22Rv1 (cell line): Measurements from ENCODE around the gene GSK3A.

ENCODE experiments used
- ZFX ChIP-seq: fragments of 450-650 bp; IDR thresholded peaks from 2 replicates; pipeline ENCODE4 v1.6.1; 2017; ENCODE audit warnings: antibody characterized with exemption, borderline replicate concordance
- TF ChIP-seq, protein P1 (sequence below): fragments of 450-650 bp; IDR thresholded peaks from 2 replicates; pipeline ENCODE4 v1.5.1; 2017; ENCODE audit warnings: mild to moderate bottlenecking

DNA sequence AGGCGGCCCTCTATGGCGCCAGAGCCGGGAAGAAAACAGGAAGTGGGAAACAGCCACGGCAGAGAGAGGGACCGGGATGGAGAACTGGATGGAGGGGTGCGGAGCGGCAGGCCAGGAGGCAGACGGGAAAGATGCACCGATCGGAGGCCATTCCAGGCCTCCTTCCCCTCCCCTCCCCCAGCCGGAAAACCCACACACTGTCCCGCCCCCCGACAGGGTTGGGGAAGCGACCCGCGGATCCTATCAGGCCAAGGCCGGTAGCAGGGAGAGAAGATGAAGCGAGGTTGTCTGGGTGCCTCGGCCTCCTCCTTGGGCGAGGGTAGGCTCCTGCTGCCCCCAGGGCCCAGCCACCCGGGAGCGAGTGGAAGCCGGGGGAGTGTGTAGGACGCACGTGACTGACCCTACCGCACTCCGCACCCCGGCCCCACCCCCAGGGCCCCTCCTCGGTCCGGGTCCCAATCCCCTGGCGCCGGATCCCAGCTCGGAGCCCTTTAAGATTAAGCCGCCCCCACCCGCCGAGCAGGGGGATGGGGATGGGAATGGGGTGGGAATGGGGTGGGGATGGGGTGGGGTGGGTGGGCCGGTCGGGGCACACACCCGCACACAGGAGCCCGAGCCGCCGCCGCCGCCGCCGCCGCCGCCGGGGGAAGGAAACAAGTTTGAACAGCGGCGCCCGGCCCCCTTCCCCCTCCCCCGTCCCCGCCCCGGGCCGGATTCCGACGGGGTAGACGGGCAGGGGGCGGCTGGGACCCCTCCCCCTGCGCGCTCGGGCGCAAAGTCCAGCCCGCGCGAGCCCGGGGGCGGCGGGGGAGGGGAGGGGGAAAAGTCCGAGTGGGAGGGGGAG, 11.1 kb upstream of the GSK3A start:
- TF ChIP-seq, protein P1, sequence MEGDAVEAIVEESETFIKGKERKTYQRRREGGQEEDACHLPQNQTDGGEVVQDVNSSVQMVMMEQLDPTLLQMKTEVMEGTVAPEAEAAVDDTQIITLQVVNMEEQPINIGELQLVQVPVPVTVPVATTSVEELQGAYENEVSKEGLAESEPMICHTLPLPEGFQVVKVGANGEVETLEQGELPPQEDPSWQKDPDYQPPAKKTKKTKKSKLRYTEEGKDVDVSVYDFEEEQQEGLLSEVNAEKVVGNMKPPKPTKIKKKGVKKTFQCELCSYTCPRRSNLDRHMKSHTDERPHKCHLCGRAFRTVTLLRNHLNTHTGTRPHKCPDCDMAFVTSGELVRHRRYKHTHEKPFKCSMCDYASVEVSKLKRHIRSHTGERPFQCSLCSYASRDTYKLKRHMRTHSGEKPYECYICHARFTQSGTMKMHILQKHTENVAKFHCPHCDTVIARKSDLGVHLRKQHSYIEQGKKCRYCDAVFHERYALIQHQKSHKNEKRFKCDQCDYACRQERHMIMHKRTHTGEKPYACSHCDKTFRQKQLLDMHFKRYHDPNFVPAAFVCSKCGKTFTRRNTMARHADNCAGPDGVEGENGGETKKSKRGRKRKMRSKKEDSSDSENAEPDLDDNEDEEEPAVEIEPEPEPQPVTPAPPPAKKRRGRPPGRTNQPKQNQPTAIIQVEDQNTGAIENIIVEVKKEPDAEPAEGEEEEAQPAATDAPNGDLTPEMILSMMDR, result no peak
- TF ChIP-seq ZFX, result no peak
